Cardiac fibroblast (primary cell): ENCODE data around the gene UQCC5.

Experiments used
- DNase-seq, 2 donors: peaks; one replicate each; pipeline versions ENCODE4 v3.0.0 to v3.0.0-alpha.2; 2010; ENCODE audit warnings: low read depth in 2 of 2
- H3K4me3 ChIP-seq, 2 donors: replicated peaks in 1 of 2; 1 replicate in 1 of 2; 2 replicates in 1 of 2; pipeline ENCODE4 v1.5.1; 2011; ENCODE audit warnings: low read depth in 2 of 2, low read length in 2 of 2, mild to moderate bottlenecking in 2 of 2, moderate library complexity in 1 of 2
- CTCF ChIP-seq: IDR thresholded peaks from one replicate; pipeline ENCODE4 v1.5.1; 2011; ENCODE audit warnings: low read depth, mild to moderate bottlenecking, low read length, inconsistent platforms

UQCC5 gene

GRCh38 chr3:52512727-52513126 lies 23.7 kb upstream of the UQCC5 start:
- DNase-seq, result no peak
- TF ChIP-seq CTCF, result no peak

DNA sequence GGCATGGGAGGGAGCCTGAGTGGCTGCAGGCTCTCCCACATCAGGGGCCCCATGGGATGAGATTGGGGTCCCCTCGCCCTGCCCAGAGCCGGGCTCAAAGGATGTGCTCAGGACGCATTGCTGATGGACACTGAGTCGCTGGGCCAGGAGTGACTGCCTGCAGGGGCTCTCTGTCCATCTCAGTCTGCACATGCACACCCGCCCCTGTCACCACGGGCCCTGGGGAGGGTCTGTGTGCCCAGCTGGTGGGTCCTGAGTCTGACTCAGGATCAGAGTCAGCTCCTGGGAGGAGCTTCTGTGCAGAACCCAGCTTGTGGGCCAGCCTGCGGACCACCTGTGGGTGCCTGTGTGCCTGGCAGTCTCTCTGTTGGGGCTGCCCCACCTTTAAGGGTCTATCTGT lies 23.1 kb upstream of the UQCC5 start:
- TF ChIP-seq CTCF, result no peak
- no peak for DNase-seq
- H3K4me3 ChIP-seq, result no peak overlapping the region

More at GRCh38 chr3:52512727-52513126, 23.7 kb upstream of the UQCC5 start:
- H3K4me3 ChIP-seq, result no peak overlapping the region

DNA sequence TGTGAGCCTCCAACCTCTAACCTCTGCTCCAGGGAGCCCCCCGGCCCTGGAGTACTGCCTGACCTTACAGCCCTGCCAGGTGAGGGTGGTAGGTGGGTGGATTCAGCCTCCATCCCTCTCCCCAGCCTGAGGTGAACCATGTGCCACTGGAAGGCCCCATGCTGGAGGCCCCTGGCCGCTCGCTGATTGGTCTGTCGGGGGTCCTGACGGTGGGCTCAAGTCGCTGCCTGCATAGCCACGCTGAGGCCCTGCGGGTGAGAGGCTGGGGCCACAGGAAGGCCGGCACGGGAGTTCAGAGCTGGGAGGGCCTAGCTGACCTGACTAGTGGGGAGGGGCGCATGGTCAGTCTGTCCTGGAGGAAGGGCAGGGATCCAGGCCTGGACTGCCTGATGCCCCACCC lies 21.8 kb upstream of the UQCC5 start:
- H3K4me3 ChIP-seq, result no peak overlapping the region
- no peak for DNase-seq
- TF ChIP-seq CTCF, result no peak

DNA sequence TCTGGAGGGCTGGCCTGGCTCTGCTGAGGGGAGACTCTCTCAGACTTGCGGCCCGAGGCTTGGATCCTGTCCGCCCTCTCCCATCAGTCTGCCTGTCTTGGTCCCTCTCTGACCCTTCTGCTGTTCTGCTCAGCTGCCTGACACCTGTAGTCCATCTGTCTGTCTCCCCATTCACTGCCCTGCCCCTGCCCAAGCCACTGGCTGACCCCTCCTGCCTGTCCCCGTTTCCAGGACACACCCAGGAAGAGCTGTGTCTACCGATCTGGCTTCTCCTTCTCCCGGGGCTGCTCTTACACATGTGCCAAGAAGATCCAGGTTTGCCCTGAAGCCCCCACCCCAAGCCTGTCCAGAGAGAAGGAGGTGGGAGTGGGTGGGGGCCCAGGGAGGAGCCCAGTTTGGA lies 21.2 kb upstream of the UQCC5 start:
- no peak overlapping the region for H3K4me3 ChIP-seq
- TF ChIP-seq CTCF, result no peak
- DNase-seq, result no peak

GRCh38 chr3:52516509-52517195 lies 19.8 kb upstream of the UQCC5 start:
- no peak overlapping the region for H3K4me3 ChIP-seq
- TF ChIP-seq CTCF, result no peak
- DNase-seq, result no peak

GRCh38 chr3:52517796-52518722 lies 18.3 kb upstream of the UQCC5 start:
- H3K4me3 ChIP-seq, result no peak overlapping the region
- DNase-seq, result no peak
- TF ChIP-seq CTCF, result no peak
